ENCODE results near the gene ACSS2. TPM values are rescaled to one million over a fixed set of nuclear protein-coding genes. Genes with fewer than 3 reads are reported as not detected.

ACSS2 gene
- total and polyA plus RNA-seq, 7 experiments from 2014 or later, result 14.6 to 51.7 (median 37.5) TPM

GRCh38 chr20:34953960-34954359 is 77.5 kb downstream of the ACSS2 start:
- Histone ChIP-seq H3K27me3 (ENCODE audit: control insufficient read depth in 2 of 2, insufficient read depth in 2 of 2, low read length in 2 of 2) (no peaks in the 10 kb centered on the region), H3K4me3 (ENCODE audit: low read length) (no peak overlapping the region), H3K9me3 (ENCODE audit: control insufficient read depth in 2 of 3, low read length in 3 of 3) (no peaks in the 10 kb centered on the region), H3K27ac (ENCODE audit: low read depth, low read length) (no peak overlapping the region), H3K4me1 (ENCODE audit: control insufficient read depth in 2 of 2, insufficient read depth in 2 of 2, low read length in 2 of 2) (peaks cover 5 to 11% of the 10 kb centered on the region in 2 donors), H3K36me3 (ENCODE audit: control insufficient read depth in 2 of 3, insufficient read depth in 3 of 3, low read length in 3 of 3) (peaks cover 0 to 19% (median 0%) of the 10 kb centered on the region in 3 experiments)
- intact Hi-C loops (cut with micrococcal nuclease), result loop anchor here in 1 of 2 donors (2.0 kb wide), 1 partner anchor 35 kb away; no protein-coding TSS in a partner anchor
- Mint-ChIP-seq H3K27ac (peak overlapping the region in 1 of 9 donors; percentile 2), H3K27me3 (no peaks in the 10 kb centered on the region), H3K4me3 (peak overlapping the region in 7 of 10 donors; percentile 17 to 99 (median 25)), H3K4me1 (peaks cover 11 to 40% (median 34%) of the 10 kb centered on the region in 7 donors), H3K36me3 (peaks cover 5 to 14% (median 11%) of the 10 kb centered on the region in 5 donors), H3K9me3 (peaks cover 0 to 2% (median 0%) of the 10 kb centered on the region in 11 donors)
- no peak for DNase-seq
- ATAC-seq, result no peak
- CTCF ChIA-PET, result interaction anchor here (5.9 kb wide), 1 partner anchor 81 kb away, joined by 33 read pairs; the partner anchor contains the start of gene GGT7
- POLR2A ChIA-PET, result interaction anchor here (0.6 kb wide), 1 partner anchor 38 kb away, joined by 3 read pairs; no protein-coding TSS in a partner anchor

GRCh38 chr20:34954904-34955230 is 78.5 kb downstream of the ACSS2 start:
- POLR2A ChIA-PET, result interaction anchor here (0.7 to 3.6 kb wide), 3 partner anchors 12 to 586 kb away, joined by 3 to 32 read pairs (median 3); partner anchors contain the start of genes ACSS2 and GGT7
- CTCF ChIA-PET, result interaction anchor here (5.9 kb wide), 1 partner anchor 82 kb away, joined by 33 read pairs; the partner anchor contains the start of gene GGT7

GRCh38 chr20:34955231-34956040 is 79.0 kb downstream of the ACSS2 start, which contains the start of the genes GSS and MYH7B:
GSS (minus strand) TSS chr20:34955806; CDS start chr20:34951852, 3,954 bp downstream.
MYH7B (plus strand) TSS chr20:34955868; CDS start chr20:34978006, 22,138 bp downstream.
- DNase-seq, result peak; percentile 90 to 100 (median 94)
- H3K36me3 Mint-ChIP-seq, result peaks cover 0 to 3% (median 0%) of the 10 kb centered on the region in 5 donors
- Histone ChIP-seq H3K27ac (ENCODE audit: low read depth, low read length) (peak within 1 kb of the TSS; percentile 77), H3K4me3 (ENCODE audit: low read length) (peak within 1 kb of the TSS; percentile 87), H3K4me1 (ENCODE audit: control insufficient read depth in 2 of 2, insufficient read depth in 2 of 2, low read length in 2 of 2) (peaks cover 5 to 11% of the 10 kb centered on the region in 2 donors), H3K27me3 (ENCODE audit: control insufficient read depth in 2 of 2, insufficient read depth in 2 of 2, low read length in 2 of 2) (no peaks in the 10 kb centered on the region), H3K36me3 (ENCODE audit: control insufficient read depth in 2 of 3, insufficient read depth in 3 of 3, low read length in 3 of 3) (peaks cover 0 to 6% (median 0%) of the 10 kb centered on the region in 3 experiments), H3K9me3 (ENCODE audit: control insufficient read depth in 2 of 3, low read length in 3 of 3) (no peaks in the 10 kb centered on the region)
- intact Hi-C loops (cut with micrococcal nuclease), result loop anchor here (1.0 to 5.0 kb wide), 10 partner anchors 37 to 643 kb away; partner anchors contain the start of genes ACSS2 (in 2 of the 2), TRPC4AP (in 2 of the 2), CEP250 (in 1 of the 2) and ERGIC3 (in 1 of the 2)
- H3K9me3 Mint-ChIP-seq, result peaks cover 0 to 2% (median 0%) of the 10 kb centered on the region in 11 donors
- POLR2A ChIA-PET, result interaction anchor here (0.7 to 3.6 kb wide), 3 partner anchors 12 to 585 kb away, joined by 3 to 32 read pairs (median 3); partner anchors contain the start of genes ACSS2 and GGT7
- CTCF ChIA-PET, result interaction anchor here (1.5 to 5.9 kb wide), 2 partner anchors 82 to 123 kb away, joined by 3 to 33 read pairs; partner anchors contain the start of gene GGT7
- peak within 1 kb of the TSS; percentile 94 to 98 (median 97) for H3K27ac Mint-ChIP-seq
- ATAC-seq, result peak; percentile 97
- H3K27me3 Mint-ChIP-seq, result no peaks in the 10 kb centered on the region
- H3K4me1 Mint-ChIP-seq, result peaks cover 11 to 40% (median 34%) of the 10 kb centered on the region in 7 donors
- peak within 1 kb of the TSS; percentile 95 to 100 (median 98) for H3K4me3 Mint-ChIP-seq

More at GRCh38 chr20:34954904-34955230, 78.5 kb downstream of the ACSS2 start:
- peak overlapping the region; percentile 87 for H3K4me3 ChIP-seq (ENCODE audit: low read length)
- Mint-ChIP-seq H3K4me3 (peak overlapping the region; percentile 95 to 100 (median 98)), H3K27me3 (no peaks in the 10 kb centered on the region), H3K27ac (peak overlapping the region; percentile 94 to 98 (median 97)), H3K4me1 (peaks cover 11 to 40% (median 34%) of the 10 kb centered on the region in 7 donors), H3K9me3 (peaks cover 0 to 2% (median 0%) of the 10 kb centered on the region in 11 donors), H3K36me3 (peaks cover 0 to 7% (median 4%) of the 10 kb centered on the region in 5 donors)
- DNase-seq (no peak), ATAC-seq (no peak)
- no peaks in the 10 kb centered on the region for H3K27me3 ChIP-seq (ENCODE audit: control insufficient read depth in 2 of 2, insufficient read depth in 2 of 2, low read length in 2 of 2)
- H3K4me1 ChIP-seq (ENCODE audit: control insufficient read depth in 2 of 2, insufficient read depth in 2 of 2, low read length in 2 of 2), result peaks cover 5 to 11% of the 10 kb centered on the region in 2 donors
- H3K9me3 ChIP-seq (ENCODE audit: control insufficient read depth in 2 of 3, low read length in 3 of 3), result no peaks in the 10 kb centered on the region
- H3K27ac ChIP-seq (ENCODE audit: low read depth, low read length), result peak overlapping the region; percentile 77
- peaks cover 0 to 11% (median 0%) of the 10 kb centered on the region in 3 experiments for H3K36me3 ChIP-seq (ENCODE audit: control insufficient read depth in 2 of 3, insufficient read depth in 3 of 3, low read length in 3 of 3)
- intact Hi-C loops (cut with micrococcal nuclease), result loop anchor here (1.0 to 5.0 kb wide), 10 partner anchors 36 to 643 kb away; partner anchors contain the start of genes ACSS2 (in 2 of the 2), TRPC4AP (in 2 of the 2), CEP250 (in 1 of the 2) and ERGIC3 (in 1 of the 2)

- H3K4me3 Mint-ChIP-seq, result peak overlapping the region; percentile 95 to 100 (median 98)
- ChIA-PET CTCF (interaction anchor here (0.6 to 5.9 kb wide), 3 partner anchors 10 to 123 kb away, joined by 3 to 33 read pairs (median 4); partner anchors contain the start of gene GGT7), POLR2A (interaction anchor here (3.6 kb wide), 1 partner anchor 82 kb away, joined by 32 read pairs; the partner anchor contains the start of genes ACSS2 and GGT7)
- Histone ChIP-seq H3K4me3 (ENCODE audit: low read length) (peak overlapping the region; percentile 87), H3K4me1 (ENCODE audit: control insufficient read depth in 2 of 2, insufficient read depth in 2 of 2, low read length in 2 of 2) (peaks cover 5 to 11% of the 10 kb centered on the region in 2 donors), H3K27me3 (ENCODE audit: control insufficient read depth in 2 of 2, insufficient read depth in 2 of 2, low read length in 2 of 2) (no peaks in the 10 kb centered on the region), H3K36me3 (ENCODE audit: control insufficient read depth in 2 of 3, insufficient read depth in 3 of 3, low read length in 3 of 3) (peaks cover 0 to 6% (median 0%) of the 10 kb centered on the region in 3 experiments), H3K9me3 (ENCODE audit: control insufficient read depth in 2 of 3, low read length in 3 of 3) (no peaks in the 10 kb centered on the region), H3K27ac (ENCODE audit: low read depth, low read length) (peak overlapping the region; percentile 77)
- H3K27ac Mint-ChIP-seq, result peak overlapping the region; percentile 94 to 98 (median 97)
- no peaks in the 10 kb centered on the region for H3K27me3 Mint-ChIP-seq
- DNase-seq (peak in 1 of 9 donors; percentile 1), ATAC-seq (no peak)
- H3K9me3 Mint-ChIP-seq, result peaks cover 0 to 2% (median 0%) of the 10 kb centered on the region in 11 donors
- peaks cover 11 to 43% (median 38%) of the 10 kb centered on the region in 7 donors for H3K4me1 Mint-ChIP-seq
- peaks cover 0 to 3% (median 0%) of the 10 kb centered on the region in 5 donors for H3K36me3 Mint-ChIP-seq
- intact Hi-C loops (cut with micrococcal nuclease), result loop anchor here in 1 of 2 donors (5.0 kb wide), 1 partner anchor 586 kb away; the partner anchor contains the start of gene ERGIC3
Observed at GRCh38 chr20:34956041-34956458, 79.6 kb downstream of the ACSS2 start.

GRCh38 chr20:34956751-34957472 is 80.5 kb downstream of the ACSS2 start:
- Mint-ChIP-seq H3K4me1 (peaks cover 11 to 41% (median 38%) of the 10 kb centered on the region in 7 donors), H3K27me3 (no peaks in the 10 kb centered on the region), H3K9me3 (peaks cover 0 to 2% (median 0%) of the 10 kb centered on the region in 11 donors), H3K27ac (peak overlapping the region in 7 of 9 donors; percentile 15 to 98 (median 96)), H3K4me3 (peak overlapping the region in 7 of 10 donors; percentile 95 to 100 (median 99)), H3K36me3 (peaks cover 0 to under 1% (median 0%) of the 10 kb centered on the region in 5 donors)
- Histone ChIP-seq H3K9me3 (ENCODE audit: control insufficient read depth in 2 of 3, low read length in 3 of 3) (no peaks in the 10 kb centered on the region), H3K27me3 (ENCODE audit: control insufficient read depth in 2 of 2, insufficient read depth in 2 of 2, low read length in 2 of 2) (no peaks in the 10 kb centered on the region), H3K4me1 (ENCODE audit: control insufficient read depth in 2 of 2, insufficient read depth in 2 of 2, low read length in 2 of 2) (peaks cover 5 to 11% of the 10 kb centered on the region in 2 donors), H3K36me3 (ENCODE audit: control insufficient read depth in 2 of 3, insufficient read depth in 3 of 3, low read length in 3 of 3) (peaks cover 0 to under 1% (median 0%) of the 10 kb centered on the region in 3 experiments), H3K27ac (ENCODE audit: low read depth, low read length) (no peak overlapping the region), H3K4me3 (ENCODE audit: low read length) (no peak overlapping the region)
- intact Hi-C loops (cut with micrococcal nuclease), result loop anchor here in 1 of 2 donors (5.0 kb wide), 1 partner anchor 585 kb away; the partner anchor contains the start of gene ERGIC3
- ATAC-seq (no peak), DNase-seq (no peak)
- ChIA-PET CTCF (interaction anchor here (0.6 to 5.9 kb wide), 3 partner anchors 9 to 124 kb away, joined by 3 to 33 read pairs (median 4); partner anchors contain the start of gene GGT7), POLR2A (interaction anchor here (0.6 to 3.6 kb wide), 3 partner anchors 11 to 781 kb away, joined by 4 to 32 read pairs (median 4); partner anchors contain the start of genes ACSS2 and GGT7)
